K562 (cell line): ENCODE data around the gene ANKLE2. TPM values are rescaled to one million over a fixed set of nuclear protein-coding genes. Genes with fewer than 3 reads are reported as not detected.
A peak's percentile ranks its signal among the peaks of the same experiment; 100 is the strongest.

Experiments
- ATAC-seq: fragments of 200-7000 bp; cut with Tn5 transposase; 3 replicates; pipeline ENCODE4 v1.9.1; 2020; ENCODE audit warnings: moderate library complexity
- BruUV-seq: library from RNA; stranded (reverse); fragments of 400-500 nt; replicated peaks from 2 replicates; lab custom pipeline; 2021; lab: Mats Ljungman, UMichigan
- CTCF ChIA-PET: fragments of 300-600 bp; formaldehyde crosslinking; extraction: SDS; loops from one replicate; lab custom pipeline; 2021; ENCODE audit warnings: low intra/inter-chr PET ratio; lab: Yijun Ruan, JAX
- POLR2A ChIA-PET: fragments of 300-600, 350-650 bp; sonication (Branson Sonifier 250); formaldehyde crosslinking; extraction: SDS; loops from one replicate; lab custom pipeline; 2021; ENCODE audit warnings: antibody characterized with exemption, inconsistent platforms; lab: Yijun Ruan, JAX
- DNase-seq, 4 experiments: peaks; one replicate each; pipeline versions ENCODE4 v3.0.0 to v3.0.0-alpha.2; 2011 to 2018; ENCODE audit warnings: low spot score in 3 of 4, mixed read lengths in 3 of 4; ENCODE audit errors: extremely low read depth in 1 of 4
- FAIRE-seq: peaks from 2 replicates; lab custom pipeline; 2011; peaks lifted over from hg19 to GRCh38; lab: Jason Lieb, UNC
- H2AFZ ChIP-seq: 2 replicates; pipeline ENCODE4 v1.6.0; 2011; ENCODE audit warnings: low read depth, low read length, control low read depth, inconsistent platforms
- H3K27ac ChIP-seq: fragments of 200-600 bp; 3 replicates; pipeline ENCODE4 v1.8.0; 2011; ENCODE audit warnings: low read depth, mild to moderate bottlenecking, control low read depth, inconsistent platforms, low read length, moderate library complexity, mixed read lengths; ENCODE audit errors: extremely low read depth
- H3K27me3 ChIP-seq, 2 experiments: fragments of 300-600 bp in 1 of 2; 2 replicates in 1 of 2; 3 replicates in 1 of 2; pipeline versions ENCODE4 v1.6.0 to v1.8.0; 2011; ENCODE audit warnings: inconsistent platforms in 2 of 2, low read length in 2 of 2, mild to moderate bottlenecking in 1 of 2, mixed read lengths in 1 of 2, moderate library complexity in 1 of 2; ENCODE audit not compliant: control insufficient read depth in 2 of 2, insufficient read depth in 2 of 2
- H3K36me3 ChIP-seq: fragments of 300-600 bp; 3 replicates; pipeline ENCODE4 v1.8.0; 2011; ENCODE audit warnings: mild to moderate bottlenecking, low read length, inconsistent platforms; ENCODE audit not compliant: control insufficient read depth, insufficient read depth
- H3K4me1 ChIP-seq, 2 experiments: fragments of 200-600 bp in 1 of 2; replicated peaks in 1 of 2; 2 replicates in 1 of 2; 3 replicates in 1 of 2; pipeline versions ENCODE4 v1.5.1 to v1.8.0; 2011; ENCODE audit warnings: inconsistent platforms in 2 of 2, low read length in 2 of 2, mild to moderate bottlenecking in 1 of 2, mixed read lengths in 1 of 2, moderate library complexity in 1 of 2; ENCODE audit not compliant: control insufficient read depth in 2 of 2, insufficient read depth in 2 of 2
- H3K4me2 ChIP-seq: 2 replicates; pipeline ENCODE4 v1.6.1; 2011; ENCODE audit warnings: low read length, control low read depth, inconsistent platforms, mixed read lengths; ENCODE audit not compliant: insufficient read depth
- H3K4me3 ChIP-seq: fragments of 200-600 bp; sonication (generic), shearing (Covaris generic); 2 replicates; pipeline ENCODE4 v1.5.1; 2016; ENCODE audit warnings: control low read depth, inconsistent platforms
- H3K79me2 ChIP-seq: fragments of 200-600 bp; 3 replicates; pipeline ENCODE4 v1.8.0; 2011; ENCODE audit warnings: low read length, inconsistent platforms; ENCODE audit not compliant: control insufficient read depth, insufficient read depth
- H3K9ac ChIP-seq, 2 experiments: 2 replicates each; pipeline versions ENCODE4 v1.6.0 to v1.6.1; 2011; ENCODE audit warnings: low read depth in 2 of 2, low read length in 2 of 2, control low read depth in 1 of 2, inconsistent platforms in 1 of 2, mild to moderate bottlenecking in 1 of 2, mixed read lengths in 1 of 2; ENCODE audit not compliant: insufficient read depth in 1 of 2
- H3K9me1 ChIP-seq: one replicate; pipeline ENCODE4 v1.6.0; 2011; ENCODE audit warnings: inconsistent platforms, mild to moderate bottlenecking, low read length, moderate library complexity; ENCODE audit not compliant: control insufficient read depth, insufficient read depth
- H3K9me3 ChIP-seq: replicated peaks from 2 replicates; pipeline ENCODE4 v1.5.1; 2011; ENCODE audit warnings: low read depth, low read length, inconsistent platforms; ENCODE audit not compliant: control insufficient read depth, insufficient read depth
- H4K20me1 ChIP-seq: replicated peaks from 2 replicates; pipeline ENCODE4 v1.6.1; 2011; ENCODE audit warnings: low read length, inconsistent platforms, mixed read lengths; ENCODE audit not compliant: control insufficient read depth, insufficient read depth
- BCL6 ChIP-seq: fragments of 250-450 bp; sonication (Bioruptor Pico); IDR thresholded peaks from 2 replicates; pipeline ENCODE4 v1.4.0; 2020
- HMG20B ChIP-seq: fragments of 250-450 bp; sonication (Bioruptor Pico); IDR thresholded peaks from 2 replicates; pipeline ENCODE4 v1.5.0; 2021; ENCODE audit warnings: mild to moderate bottlenecking
- POLR2G ChIP-seq: fragments of 200-400 bp; formaldehyde crosslinking; IDR thresholded peaks from 2 replicates; pipeline ENCODE4 v1.6.1; 2017; ENCODE audit warnings: low read depth, mild to moderate bottlenecking, antibody characterized with exemption, low read length, moderate library complexity
- RBM22 ChIP-seq: fragments of 200-400 bp; formaldehyde crosslinking; IDR thresholded peaks from 2 replicates; pipeline ENCODE4 v1.6.1; 2018; ENCODE audit warnings: low read length, low read depth; ENCODE audit not compliant: poor library complexity, severe bottlenecking
- TEAD2 ChIP-seq: fragments of 450-650 bp; IDR thresholded peaks from 2 replicates; pipeline ENCODE4 v1.6.1; 2016; ENCODE audit warnings: missing genetic modification characterization, control low read depth, missing compliant biosample characterization
- ZNF589 ChIP-seq: fragments of 200-800 bp; sonication (Bioruptor generic); IDR thresholded peaks from 2 replicates; pipeline ENCODE4 v1.6.1; 2016; ENCODE audit warnings: low read depth, missing genetic modification characterization, missing compliant biosample characterization
- WGBS: fragments of 100-300 bp; shearing (Covaris generic); methylation state at CpG from one replicate; pipeline ENCODE4 v1.1.6; 2016; ENCODE audit warnings: low coverage, mixed read lengths; ENCODE audit not compliant: insufficient coverage; ENCODE audit errors: missing lambda C conversion rate; 5-methylcytosine and 5-hydroxymethylcytosine counted together
- in situ Hi-C: fragments of 300-500 bp; cut with MboI; formaldehyde crosslinking; loops from 4 replicates; pipeline ENCODE4 v1.15.0; 2018; ENCODE audit warnings: inconsistent platforms, mixed read lengths
- intact Hi-C: fragments of 100-400 bp; cut with micrococcal nuclease; formaldehyde crosslinking; loops from 2 replicates; pipeline ENCODE4 v1.14.2; 2022
- polyA plus RNA-seq, 8 experiments: library from polyadenylated mRNA; depleted of rRNA in 4 of 8; stranded (reverse) in 5 of 8; unstranded in 3 of 8; fragments of >200 nt; fragmentation: Nextera tagmentation in 2 of 8; fragmentation: Illumina TruSeq in 1 of 8; extraction: Ambion mirVana in 2 of 8; extraction: Trizol in 1 of 8; gene quantifications; 2 replicates each; pipeline versions ENCODE4 v1.2.1 to v1.2.3, GENCODE V29; 2011 to 2014; ENCODE audit warnings: inconsistent platforms in 1 of 8, missing spikeins in 1 of 8
- total RNA-seq, 7 experiments: library from RNA; depleted of rRNA in 6 of 7; stranded (reverse); fragments of >200 nt in 6 of 7; fragmentation: Illumina TruSeq in 2 of 7; extraction: Trizol in 2 of 7; gene quantifications; 2 replicates each; pipeline versions ENCODE4 v1.2.1 to v1.2.3, GENCODE V29; 2011 to 2021; ENCODE audit warnings: low replicate concordance in 1 of 7

Gene ANKLE2
- total and polyA plus RNA-seq, 9 of the 15 experiments (the other 6 are each of a cell fraction or from before 2014, with no cell fraction given) = 3.2 to 57.7 (median 45.6) TPM

DNA sequence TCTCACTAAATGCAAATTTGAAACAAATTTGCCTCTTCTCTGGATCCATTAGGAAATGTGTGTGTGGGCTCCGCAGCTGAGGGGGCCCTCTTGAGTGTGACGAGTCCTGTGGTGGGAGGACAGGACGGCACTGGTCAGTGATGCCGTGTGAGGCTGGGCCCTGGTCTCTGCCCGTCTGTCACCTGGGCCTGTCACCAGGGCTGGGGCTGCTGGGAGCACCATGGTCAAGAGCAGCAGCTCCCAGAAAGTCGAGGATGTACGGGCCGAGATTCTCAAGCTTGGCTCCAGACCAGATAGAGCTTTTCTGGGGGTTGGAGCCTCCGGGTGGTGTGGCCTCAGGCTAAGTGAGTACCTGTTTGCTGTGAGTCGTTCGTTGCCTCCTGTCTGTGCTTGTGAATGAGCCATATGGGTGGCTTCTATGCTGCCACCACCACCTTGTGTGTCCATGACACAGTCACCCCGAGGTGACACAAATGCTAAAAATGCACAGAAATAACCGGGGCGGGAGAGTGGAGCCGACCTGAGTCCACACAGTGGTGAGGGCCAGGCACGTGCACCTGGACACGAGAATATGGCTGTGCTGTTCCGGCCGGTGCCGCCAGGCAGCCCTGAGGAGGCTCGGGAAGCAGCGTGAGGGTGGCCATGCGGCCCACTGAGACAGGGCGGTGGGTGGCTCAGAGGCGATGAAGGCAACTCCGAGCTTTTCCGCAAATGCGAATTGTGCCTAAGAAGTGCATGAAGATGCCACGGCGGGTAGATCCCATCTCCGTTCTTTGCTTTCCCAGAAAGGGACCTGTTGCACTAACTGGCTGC, 42.3 kb downstream of the ANKLE2 start:
- Histone ChIP-seq H3K9me1 (peaks cover 5% of the 10 kb centered on the region), H3K4me1 (peaks cover 0 to 13% of the 10 kb centered on the region in 2 experiments; a peak in 3 of 5 replicates), H3K9ac (no peak overlapping the region), H3K4me3 (no peak overlapping the region), H4K20me1 (no peaks in the 10 kb centered on the region; the same call in 1 of the 2 replicates), H3K27ac (no peak overlapping the region), H3K27me3 (no peaks in the 10 kb centered on the region), H3K36me3 (peaks cover 86% of the 10 kb centered on the region; the same call in 2 of the 3 replicates), H3K4me2 (no peak overlapping the region), H3K9me3 (no peaks in the 10 kb centered on the region), H2AFZ (no peak overlapping the region), H3K79me2 (peaks cover 8% of the 10 kb centered on the region)
- ATAC-seq (no peak), FAIRE-seq (no peak), DNase-seq (no peak)
- intact Hi-C loops = no loop called here
- no TSS peak for BruUV-seq
- ChIA-PET CTCF (no interaction called here), POLR2A (no interaction called here)
- in situ Hi-C loops = no loop called here
- 96% methylated on average over 26 of the region's 31 CpGs for WGBS
- peak; percentile 32 for TF ChIP-seq RBM22
- TF ChIP-seq ZNF589 (CRISPR knock-in tag) = no peak
- TF ChIP-seq TEAD2 = no peak
- TF ChIP-seq POLR2G = peak; percentile 57
- no peak for TF ChIP-seq BCL6 (CRISPR knock-in tag)
- no peak for TF ChIP-seq HMG20B (CRISPR knock-in tag)
